HG03442 (cell line): ENCODE results near the gene SLC24A4.

ENCODE experiments used
- ATAC-seq: cut with Tn5 transposase; IDR thresholded peaks from one replicate; pipeline ENCODE4 v1.9.1; 2021; ENCODE audit warnings: mild to moderate bottlenecking, moderate library complexity; ENCODE audit not compliant: unreplicated experiment

Gene SLC24A4

DNA sequence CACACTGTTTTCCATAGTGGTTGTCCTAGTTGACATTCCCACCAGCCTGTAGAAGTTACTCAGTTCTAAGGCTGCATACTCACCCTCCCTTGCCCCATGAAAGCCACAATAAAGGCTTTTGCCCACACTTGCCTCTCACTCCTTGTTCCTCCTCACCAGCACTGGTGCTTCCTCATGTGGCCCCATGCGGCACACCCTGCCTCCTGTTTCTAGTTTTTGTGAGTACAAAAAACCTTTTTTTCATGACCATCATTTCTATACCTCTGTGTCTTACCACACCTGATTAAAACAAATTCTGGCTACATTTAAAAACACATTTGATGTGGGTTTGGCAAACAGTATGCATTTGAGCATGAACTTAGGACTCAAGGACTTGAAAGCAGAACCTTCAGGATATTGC lies 149.9 kb downstream of the SLC24A4 start:
- no peak for ATAC-seq

- ATAC-seq: no peak
These were observed 150.4 kb downstream of the SLC24A4 start for GRCh38 chr14:92473261-92473968.

DNA sequence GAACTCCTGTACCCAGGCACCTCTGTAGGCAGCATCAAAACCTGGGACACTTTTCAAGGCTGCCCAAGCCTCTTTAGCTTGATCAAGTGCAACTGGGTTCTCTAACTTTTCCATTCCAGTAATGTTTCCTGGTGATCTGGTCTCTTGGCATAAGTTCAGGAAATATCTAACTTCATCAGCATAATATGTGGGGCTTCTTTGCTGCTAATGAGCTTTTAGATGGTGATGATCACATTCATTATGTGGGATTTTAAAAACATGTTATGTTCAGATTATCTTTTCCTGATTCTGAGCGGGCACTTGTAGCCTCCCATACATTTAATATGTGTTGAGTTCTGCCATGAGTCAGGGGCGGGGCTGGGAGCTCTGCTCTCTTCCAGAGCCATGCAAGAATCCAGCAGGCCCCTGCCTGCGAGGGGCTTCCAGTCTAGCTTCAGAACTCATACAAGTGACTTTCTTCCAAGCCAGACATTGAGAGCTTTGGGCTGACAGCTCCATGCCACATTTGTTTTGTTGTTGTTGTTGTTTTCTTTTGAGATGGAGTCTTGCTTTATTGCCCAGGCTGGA lies 151.1 kb downstream of the SLC24A4 start:
- ATAC-seq: no peak

DNA sequence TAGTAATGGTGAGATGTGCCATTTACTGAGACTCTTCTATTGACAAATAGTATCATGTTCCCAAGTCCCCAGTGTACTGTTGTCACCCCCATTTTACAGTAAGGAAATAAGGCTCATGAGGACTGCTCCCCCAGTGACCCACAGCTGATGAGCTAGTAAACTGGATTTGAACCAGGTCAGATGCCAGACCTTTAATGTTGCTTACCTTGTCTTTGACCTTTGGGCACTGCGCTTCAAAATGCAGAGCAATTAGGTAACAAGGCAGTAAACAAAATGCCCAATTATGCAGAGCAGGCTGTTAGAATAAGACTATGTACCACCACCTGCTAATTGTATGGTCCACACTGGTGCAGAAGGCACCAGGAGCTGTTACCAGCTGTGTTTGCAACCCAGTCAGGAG lies 152.1 kb downstream of the SLC24A4 start:
- ATAC-seq: no peak

DNA sequence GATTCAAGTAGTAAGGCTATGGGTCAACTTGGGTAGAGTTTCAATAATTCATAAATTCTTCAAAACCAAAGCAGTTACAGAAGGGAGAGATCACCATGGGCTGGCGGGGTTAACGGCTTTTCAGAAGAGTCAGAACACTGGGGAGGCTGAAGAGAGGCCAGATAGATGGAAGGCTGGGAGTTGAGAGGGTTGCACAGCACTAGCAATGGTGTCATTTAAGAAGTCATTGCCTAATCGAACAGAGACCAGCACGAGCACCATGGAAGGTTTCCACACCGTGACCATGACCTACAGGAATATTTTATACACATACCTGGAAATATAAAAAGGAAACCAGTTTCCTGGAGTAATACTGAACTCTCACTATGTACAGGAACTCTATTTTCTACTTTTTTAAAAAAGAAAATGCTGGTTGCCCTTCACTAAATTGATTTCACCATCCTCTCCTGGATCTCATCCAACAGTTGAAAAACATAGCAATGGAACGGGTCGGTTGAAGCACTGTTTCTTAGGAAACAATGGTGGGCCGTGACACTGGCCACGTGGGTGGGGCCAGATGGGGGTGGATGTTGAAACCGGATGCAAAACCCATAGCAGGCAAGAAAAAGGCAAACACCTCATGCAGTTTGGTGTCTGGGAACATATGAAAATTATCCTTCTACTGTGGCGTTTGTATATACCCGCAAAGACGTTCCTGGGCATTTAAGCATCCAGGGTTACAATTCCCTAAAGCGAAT lies 152.7 kb downstream of the SLC24A4 start:
- ATAC-seq: no peak

DNA sequence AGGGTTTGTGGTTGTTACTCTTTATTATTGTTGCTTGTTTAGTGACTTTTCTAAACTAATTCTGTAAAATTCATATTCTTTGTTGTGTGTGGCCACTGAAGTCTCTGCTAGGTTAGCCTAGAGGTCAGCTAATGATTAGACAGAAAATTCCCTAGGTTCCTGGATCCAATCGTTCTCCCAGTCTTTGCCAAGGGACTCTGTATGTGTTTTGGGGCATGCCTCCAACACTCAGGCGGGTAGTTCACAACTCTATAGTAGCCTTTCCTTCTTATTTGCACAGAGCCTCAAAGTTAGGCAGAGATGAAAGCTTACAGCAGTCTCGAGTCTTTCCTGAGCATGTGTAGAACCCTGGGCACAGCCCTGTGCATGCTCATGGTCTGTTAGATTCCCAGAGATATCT lies 157.9 kb downstream of the SLC24A4 start:
- no peak for ATAC-seq

- ATAC-seq: no peak
These were observed 158.4 kb downstream of the SLC24A4 start for GRCh38 chr14:92481386-92481785.

GRCh38 chr14:92481811-92482555 lies 159.0 kb downstream of the SLC24A4 start:
- no peak for ATAC-seq

DNA sequence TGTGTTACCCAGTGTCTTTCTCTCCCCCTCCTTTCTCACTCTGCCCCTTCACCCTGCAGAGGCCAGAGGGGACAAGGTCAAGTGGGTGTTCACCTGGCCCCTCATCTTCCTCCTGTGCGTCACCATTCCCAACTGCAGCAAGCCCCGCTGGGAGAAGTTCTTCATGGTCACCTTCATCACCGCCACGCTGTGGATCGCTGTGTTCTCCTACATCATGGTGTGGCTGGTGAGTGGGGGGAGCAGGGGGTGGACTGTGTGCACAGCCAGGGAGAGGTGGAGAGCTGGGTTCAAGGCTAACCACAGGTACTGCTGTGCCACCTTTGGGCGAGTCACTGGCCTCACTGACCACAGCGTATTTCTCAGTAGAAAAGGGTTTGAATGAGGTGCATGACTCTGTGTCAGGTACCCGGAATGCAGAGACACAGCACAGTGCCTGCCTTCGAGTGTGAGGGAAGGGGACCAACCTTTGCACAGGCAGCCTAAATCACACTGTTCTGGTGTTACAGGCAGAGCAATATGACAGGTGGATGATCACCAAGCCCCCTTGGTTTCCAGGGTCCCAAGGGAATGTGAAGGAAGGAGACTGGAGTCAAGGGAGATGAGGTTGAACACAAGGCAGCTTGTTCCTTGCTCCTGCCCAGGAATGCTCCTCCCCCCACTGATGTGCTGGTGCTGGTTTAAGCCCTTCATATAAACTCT lies 159.8 kb downstream of the SLC24A4 start:
- no peak for ATAC-seq

GRCh38 chr14:92484132-92484823 lies 161.3 kb downstream of the SLC24A4 start:
- ATAC-seq: no peak

DNA sequence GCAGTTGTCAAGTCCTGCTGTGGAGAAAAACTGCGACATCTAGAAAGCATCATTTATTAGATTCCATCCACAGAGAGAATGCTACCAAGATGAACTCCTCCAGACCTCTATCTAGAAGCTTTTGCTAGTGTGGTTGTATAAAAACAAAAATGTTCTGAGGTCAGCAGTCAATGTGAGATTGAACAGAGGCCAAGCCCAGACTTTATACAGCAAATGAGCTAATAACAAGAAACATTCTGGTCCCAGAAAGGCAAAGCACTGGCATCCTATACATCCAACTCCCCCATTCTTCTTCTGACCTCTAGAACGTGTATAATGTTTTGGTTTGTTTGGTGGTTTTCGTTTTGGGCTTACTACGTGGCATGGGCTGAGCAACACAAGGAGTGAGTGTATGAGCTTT lies 163.9 kb downstream of the SLC24A4 start:
- ATAC-seq: no peak

DNA sequence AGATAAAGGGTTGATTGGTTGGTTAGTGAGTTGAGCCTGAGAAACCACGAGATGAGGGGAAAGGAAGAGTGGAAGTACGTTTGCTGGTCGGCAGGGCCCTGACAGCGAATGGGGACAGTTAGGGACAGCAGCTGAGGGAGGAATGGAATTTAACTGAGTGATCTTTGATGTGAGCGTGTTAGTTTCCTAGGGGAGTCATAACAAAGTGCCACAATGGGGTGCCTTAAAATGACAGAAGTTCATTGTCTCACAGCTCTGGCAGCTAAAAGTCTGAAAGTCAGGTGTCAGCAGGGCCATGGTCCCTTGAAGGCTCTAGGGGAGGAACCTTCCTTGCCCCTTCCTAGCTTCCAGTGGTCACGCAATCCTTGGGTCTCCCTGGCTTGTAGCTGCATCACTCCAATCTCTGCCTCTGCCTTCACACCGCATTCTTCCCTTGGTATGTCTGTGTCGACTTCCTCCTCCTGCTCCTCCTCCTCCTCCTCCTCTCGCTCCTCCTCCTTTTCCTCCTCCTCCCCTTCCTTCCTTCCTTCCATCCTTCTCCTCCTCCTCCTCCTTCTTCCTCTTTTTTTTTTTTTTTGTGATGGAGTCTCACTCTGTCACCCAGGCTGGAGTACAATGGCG lies 164.7 kb downstream of the SLC24A4 start:
- no peak for ATAC-seq

DNA sequence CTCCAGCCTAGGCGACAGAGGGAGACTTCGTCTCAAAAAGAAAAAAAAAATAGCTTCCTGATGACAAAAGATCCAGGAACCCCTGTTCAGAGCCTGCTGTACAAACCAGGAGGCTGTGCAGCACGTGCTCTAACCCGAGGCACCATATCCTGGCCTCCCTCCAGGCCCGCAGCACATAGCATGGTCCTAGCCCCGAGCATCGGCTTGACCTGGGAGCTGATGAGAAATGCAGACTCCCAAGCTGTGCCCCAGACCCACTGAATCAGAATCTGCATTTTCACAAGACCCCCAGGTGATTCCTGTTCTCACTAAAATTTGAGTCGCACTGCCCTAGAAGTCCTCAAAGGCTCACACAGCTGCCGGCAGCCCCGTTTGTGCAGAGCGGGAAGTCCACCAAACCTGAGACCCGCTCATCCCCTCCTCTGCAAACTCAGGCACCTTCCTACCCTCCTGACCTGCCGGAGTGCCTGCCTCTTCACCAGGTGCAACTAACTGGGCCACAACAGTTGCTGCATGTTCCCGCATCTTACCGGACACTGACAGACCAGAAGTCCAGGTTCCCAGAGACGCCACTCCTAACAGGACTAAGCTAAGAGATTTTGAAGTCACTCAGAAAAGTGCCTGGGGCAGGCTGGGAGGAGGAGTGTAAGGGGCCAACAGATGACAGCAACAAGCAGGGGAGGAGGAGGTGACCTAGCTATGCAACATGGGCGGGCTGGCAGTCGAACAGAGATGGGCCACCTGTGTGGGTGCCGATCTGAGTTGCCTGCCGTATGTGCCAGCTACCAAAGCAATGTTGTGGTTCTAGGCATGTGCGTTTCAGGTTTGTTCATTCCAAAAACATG lies 166.7 kb downstream of the SLC24A4 start:
- ATAC-seq: no peak

DNA sequence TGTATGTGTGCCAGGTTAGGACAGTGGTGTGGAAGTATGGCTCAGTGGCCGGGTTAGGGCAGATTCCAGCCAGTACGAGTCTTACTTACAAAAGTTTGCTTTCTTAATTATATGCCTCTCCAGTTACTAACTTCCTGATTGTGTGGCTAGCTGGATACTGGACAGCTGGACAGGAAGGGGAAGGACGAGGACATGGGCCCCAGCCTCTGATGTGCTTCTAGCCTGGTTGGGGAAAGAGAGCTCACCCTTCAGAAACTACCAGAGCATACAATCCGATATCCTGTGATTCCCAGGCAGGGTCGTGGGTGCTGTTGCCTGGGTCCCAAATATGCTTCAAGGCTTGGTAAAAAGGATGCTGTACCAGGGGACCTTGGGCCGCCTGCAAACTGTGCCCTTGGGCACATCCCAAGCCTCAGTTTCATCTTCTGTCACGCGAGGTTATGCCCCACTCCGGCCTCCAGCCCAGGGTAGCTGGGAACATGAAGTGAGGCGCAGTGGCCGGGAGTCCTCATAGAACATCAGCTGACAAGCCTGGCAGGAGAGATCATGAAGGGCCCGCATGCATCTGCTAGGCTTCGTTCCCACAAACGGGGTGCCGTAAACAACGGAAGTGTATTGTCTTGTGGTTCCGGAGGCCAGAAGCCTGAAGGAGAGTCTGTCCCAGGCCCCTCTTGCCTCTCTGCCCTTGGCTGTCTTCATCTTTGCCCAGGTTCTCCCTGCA lies 167.4 kb downstream of the SLC24A4 start:
- no peak for ATAC-seq

- no peak for ATAC-seq
These were observed 168.8 kb downstream of the SLC24A4 start for GRCh38 chr14:92491782-92492181.

DNA sequence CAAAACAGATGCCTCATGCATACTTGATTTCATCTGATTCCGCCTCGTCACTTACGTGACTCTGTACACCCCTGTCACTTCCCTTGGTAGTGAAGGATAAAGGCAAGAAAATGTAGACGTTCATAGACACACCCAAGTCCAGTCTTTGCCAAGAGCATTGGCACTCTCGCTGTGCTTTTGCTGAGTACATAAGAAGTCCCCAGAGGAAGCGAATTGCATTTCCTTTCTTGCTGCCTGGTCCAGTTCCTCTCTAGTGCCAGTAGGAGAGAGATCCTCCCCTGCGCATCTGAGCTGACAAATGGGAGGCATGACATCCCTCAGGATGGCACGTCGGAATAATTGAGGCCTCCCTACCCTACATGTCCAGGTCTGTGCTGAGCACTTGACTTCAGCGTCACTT lies 169.3 kb downstream of the SLC24A4 start:
- ATAC-seq: no peak

GRCh38 chr14:92493024-92493423 lies 170.1 kb downstream of the SLC24A4 start:
- no peak for ATAC-seq

- no peak for ATAC-seq
These were observed 170.5 kb downstream of the SLC24A4 start for GRCh38 chr14:92493492-92493891.
